LoVo (cell line): ENCODE results near the gene TSEN34.
A peak's percentile ranks its signal among the peaks of the same experiment; 100 is the strongest.

Experiments used
- DNase-seq: peaks from one replicate; pipeline ENCODE4 v3.0.0-alpha.2; 2016; ENCODE audit warnings: low spot score

TSEN34 gene

DNA sequence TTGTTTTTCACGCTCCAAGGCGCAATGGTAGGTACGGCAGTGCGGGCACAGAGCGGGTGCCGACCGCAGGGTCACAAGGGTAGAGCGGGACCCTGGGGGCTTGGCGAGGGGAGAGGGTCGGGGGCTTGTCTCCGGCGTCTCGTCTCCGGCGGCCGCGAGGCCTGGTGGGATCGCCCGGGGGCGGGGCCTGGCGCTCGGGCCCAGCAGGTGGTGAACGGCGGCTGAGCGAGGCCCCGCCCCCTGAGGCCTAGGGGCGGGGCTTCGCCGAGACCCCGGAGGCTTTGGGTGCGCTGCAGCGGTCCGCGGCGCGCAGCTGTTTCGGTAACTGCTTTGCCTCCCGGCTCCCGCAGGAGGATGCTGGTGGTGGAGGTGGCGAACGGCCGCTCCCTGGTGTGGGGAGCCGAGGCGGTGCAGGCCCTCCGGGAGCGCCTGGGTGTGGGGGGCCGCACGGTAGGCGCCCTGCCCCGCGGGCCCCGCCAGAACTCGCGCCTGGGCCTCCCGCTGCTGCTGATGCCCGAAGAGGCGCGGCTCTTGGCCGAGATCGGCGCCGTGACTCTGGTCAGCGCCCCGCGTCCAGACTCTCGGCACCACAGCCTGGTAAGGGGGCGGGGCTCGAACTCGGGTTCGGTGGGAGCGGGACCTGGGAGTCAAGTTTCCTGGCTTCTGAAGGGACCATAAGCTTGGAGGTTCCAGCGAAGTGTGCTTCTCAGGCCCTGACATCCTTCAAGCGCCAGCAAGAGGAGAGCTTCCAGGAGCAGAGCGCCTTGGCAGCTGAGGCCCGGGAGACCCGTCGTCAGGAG is at the start of gene TSEN34:
TSS of gene TSEN34 (plus strand) at position 298 of the 800 bp plus-strand sequence. CDS start at position 355, 57 bp downstream.
- DNase-seq = peak; percentile 87

DNA sequence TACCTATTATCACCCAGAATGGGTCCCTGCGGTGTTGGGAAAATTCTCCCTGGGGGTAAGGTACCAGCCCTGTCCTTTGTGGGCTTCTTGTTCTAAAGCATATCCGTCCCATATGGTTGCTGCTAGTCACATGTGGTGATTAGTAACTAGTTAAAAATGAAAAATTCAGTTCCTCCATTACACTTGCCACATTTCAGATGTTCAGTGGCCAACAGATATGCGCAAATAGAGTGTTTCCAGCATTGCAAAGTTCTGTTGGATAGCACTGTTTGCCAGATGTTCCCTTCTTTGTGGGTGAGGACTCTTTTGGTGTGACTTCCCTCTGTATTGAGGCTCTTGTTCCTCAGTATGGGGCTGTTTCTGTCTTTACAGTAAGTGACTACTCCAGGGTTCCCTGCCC is 49.8 kb upstream of the TSEN34 start:
- DNase-seq = no peak

DNA sequence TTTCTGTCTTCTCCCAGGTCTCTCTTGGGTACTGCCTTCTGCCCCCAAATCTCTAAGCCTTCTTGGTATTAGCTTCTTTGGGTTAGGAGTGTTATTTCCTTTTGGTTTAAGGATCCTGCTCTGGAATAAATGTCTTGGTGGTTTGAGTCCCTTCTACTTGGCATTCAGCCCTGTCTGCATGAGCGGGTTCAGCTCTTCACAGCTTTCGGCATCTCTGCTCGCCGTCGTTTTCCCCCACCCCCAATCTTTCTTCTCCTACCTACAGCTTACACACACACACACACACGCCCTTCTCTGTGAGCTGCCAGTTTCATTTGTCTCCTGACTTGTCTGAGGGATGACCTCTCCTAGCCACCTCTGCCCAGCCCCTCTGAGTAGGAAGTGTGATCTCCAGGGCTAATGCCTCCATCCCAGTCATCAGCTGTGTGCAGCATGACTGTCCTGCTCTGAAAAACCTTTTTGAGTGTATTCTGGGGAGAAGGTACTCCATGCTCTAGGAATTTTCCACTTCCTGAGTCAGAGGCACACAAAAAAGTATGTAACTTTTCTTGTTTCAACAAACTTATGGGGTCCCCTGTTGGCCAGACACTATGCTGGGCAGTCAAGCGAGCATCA is 48.8 kb upstream of the TSEN34 start:
- no peak for DNase-seq

DNA sequence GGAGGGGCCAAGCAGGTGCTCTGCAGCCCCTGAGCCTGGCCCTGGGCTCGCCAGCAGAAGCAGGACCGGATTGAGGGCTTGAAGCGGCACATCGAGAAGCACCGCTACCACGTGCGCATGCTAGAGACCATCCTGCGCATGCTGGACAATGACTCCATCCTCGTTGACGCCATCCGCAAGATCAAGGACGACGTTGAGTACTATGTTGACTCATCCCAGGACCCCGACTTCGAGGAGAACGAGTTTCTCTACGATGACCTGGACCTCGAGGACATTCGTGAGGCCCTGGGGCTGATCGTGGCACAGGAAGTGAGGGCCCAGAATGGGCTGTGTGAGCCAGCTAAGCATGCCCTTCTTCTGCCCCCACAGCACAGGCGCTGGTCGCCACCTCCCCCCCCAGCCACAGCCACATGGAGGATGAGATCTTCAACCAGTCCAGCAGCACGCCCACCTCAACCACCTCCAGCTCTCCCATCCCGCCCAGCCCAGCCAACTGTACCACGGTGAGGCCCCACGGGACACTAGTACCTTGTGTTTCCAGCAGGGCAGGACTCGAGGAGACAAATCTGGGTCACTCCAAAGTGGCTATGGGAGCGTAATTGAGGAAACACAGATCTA is 45.5 kb upstream of the TSEN34 start:
- no peak for DNase-seq

DNA sequence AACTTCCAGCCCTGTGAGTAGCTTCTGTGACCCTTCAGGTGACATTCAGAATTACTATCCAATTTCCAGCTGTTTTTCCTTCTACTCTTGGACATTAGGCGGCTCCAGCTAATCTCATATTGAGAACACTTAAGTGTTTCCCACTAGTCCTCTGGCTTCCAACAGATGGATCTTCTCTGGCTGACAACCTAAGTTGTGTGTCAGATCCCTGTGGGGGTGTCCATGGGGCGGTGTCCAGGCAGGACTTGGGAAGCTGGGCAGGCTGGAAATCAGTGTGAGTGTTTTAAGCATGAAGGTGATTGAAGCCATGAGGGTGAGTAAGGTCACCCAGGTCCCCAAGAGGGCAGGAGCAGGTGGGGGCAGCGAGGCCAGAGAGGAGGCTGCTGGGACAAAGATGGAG is 43.4 kb upstream of the TSEN34 start:
- DNase-seq = no peak

DNA sequence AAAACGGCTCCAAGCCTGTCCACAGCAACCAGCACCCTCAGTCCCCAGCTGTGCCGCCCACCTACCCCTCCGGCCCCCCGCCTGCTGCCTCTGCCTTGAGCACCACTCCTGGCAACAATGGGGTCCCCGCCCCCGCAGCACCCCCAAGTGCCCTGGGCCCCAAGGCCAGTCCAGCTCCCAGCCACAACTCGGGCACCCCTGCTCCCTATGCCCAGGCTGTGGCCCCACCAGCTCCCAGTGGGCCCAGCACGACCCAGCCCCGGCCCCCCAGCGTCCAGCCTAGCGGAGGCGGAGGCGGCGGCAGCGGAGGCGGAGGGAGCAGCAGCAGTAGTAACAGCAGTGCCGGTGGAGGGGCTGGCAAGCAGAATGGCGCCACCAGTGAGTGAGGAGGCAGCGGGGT is 43.0 kb upstream of the TSEN34 start:
- no peak for DNase-seq

DNA sequence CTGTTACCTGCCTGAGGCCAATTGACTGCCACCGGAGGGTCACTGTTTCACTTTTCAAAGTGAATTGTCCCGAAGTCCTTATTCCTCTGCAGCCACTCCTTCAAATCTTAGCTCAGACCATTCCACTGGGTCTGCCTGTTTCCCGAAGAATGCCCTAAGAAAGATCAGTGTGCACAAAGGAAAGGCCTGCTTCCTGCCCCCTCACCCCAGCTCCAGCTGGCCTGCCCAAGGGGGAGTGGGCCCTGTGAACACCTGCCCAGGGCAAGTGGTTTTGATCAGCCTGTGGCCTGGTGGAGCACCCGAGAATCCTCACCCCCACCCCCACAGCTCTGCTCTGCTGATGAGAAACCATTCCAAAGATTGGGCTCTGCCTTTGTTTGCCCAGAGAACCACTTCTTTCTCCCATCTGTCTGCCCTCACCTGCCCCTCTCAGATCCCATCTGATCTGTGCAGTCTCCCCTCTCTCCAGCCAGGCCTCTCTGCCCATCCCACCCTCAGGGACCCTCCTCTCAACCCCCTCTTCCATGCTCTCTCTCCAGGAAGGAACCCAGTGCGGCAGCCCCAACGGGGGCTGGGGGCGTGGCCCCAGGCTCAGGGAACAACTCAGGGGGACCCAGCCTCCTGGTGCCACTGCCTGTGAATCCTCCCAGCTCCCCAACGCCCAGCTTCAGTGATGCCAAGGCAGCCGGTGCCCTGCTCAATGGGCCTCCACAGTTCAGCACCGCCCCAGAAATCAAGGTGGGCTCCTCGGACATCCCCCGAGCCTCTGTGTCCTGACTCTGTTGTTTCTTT is 41.9 kb upstream of the TSEN34 start:
- DNase-seq = no peak

DNA sequence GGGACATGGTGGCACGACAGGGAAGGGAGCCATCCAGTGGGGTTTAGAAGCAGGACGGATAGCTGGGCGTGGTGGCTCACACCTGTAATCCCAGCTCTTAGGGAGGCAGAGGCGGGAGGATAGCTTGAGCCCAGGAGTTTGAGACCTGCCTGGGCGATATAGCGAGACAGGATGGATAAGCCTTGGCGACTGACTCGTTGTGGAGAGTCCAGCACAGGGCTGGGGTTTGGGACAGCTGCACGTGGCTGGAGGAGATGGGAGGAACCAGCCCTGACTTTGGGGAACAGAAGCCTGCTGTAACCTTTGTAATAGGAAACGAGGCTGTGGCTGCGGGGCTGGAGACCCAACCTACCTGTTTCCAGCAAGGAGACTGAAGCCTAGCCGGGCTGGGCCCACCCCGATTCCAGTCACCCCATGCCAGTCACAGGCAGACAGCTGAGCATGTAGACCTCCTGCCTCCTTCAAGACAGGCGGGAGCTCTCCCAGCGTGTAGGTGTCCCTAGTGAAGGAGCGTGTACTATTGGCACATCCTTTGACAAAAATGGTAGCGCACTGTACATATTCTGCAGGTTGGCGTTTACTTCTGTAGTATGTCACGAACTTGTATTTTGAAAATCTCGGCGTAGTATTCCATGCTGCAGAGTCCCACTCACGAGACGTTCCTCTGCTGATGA is 39.6 kb upstream of the TSEN34 start:
- no peak for DNase-seq

DNA sequence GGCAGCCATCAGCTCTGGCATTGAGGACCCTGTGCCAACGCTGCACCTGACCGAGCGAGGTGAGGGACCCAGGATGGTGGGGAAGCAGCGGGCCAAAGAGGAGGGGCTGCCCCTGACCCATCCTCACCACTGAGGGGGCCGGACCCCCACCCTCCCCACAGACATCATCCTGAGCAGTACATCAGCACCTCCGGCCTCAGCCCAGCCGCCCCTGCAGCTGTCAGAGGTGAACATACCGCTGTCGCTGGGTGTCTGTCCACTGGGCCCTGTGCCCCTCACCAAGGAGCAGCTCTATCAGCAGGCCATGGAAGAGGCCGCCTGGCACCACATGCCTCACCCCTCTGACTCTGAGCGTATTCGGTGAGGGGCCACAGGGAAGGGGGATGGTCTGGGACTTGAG is 38.8 kb upstream of the TSEN34 start:
- no peak for DNase-seq

DNA sequence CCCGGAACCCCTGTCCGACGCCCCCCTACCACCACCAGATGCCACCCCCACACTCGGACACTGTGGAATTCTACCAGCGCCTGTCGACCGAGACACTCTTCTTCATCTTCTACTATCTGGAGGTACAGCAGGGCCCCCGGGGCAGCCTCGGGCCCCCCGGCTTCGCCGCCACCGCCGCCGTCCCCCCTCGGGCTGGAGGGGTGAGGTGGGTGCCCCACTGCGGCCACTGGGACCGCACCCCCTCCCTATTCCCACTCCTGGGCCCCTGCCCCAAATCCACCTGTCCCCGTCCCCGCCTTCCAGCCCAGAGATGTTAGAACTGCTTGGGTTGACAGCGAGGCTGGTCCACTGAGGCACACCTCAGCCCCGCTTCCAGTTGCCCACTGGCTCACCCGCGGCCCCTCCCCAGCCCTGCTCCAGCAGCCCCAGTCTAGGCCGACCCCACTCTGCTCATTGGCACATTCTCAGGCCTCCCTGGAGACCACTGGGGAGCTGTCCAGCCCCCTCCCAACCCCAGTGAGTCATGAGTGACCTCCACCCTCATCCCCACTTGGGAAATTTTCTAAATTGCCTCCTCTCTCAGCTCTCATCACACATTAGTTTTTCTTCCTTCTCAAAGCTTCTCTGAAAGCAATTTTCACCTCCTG is 38.1 kb upstream of the TSEN34 start:
- no peak for DNase-seq

DNA sequence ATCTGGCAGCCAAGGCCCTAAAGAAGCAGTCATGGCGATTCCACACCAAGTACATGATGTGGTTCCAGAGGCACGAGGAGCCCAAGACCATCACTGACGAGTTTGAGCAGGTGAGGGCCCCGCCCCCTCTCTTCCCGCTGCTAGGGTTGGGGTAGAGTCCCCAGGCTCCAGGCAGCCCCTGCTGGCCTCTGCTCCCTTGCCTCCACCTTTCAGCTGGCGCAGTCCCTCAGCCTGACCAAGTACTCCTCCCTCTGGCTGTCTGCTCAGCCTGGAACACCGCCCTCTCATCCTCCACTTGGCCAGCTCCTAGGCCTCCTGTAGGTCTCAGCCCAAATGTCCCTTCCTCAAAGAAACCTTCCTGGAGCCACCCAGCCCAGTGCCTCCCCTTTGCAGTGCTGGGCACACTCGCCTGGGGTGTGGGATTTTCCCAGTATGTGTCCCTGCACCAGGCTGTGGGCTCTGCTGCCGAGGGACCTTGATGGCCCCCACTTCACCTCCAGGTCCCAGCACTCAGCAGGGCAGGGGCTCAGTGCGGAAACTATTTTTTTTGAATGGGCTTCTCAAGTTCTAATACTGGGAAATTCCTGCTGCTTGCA is 37.3 kb upstream of the TSEN34 start:
- DNase-seq = no peak

DNA sequence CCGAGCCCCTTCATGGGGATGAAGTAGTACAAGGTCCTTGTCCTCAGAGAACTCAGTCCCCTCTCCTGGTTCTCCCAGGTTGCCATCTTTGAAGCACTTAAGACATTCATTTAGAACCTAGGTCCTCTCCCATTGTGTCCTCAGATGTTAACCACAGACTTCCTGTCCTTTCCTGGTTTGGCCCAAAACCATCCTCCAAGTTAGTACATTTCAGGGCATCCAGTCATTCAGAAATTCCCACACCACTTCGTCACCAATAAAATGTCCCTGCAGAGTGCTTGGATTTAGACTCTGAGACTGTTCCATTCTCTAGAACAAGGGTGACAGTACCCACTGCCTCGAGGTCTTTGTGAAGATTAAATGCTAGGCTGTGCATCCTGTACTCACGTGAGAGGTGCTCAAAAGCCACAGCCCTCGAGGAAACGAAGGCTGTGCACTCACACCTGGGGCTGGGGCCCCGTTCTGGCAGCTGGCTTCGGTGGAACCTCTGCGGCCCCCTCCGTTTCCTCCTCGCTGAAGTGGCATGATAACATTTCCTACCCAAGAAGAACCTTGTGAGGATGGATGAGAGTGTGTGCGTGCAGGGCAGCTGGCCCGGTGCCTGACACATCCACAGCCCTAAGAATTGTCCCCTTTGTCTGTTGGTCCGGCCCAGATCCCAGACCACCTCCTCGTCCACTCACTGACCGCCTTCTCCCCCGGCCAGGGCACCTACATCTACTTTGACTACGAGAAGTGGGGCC is 36.3 kb upstream of the TSEN34 start:
- no peak for DNase-seq

DNA sequence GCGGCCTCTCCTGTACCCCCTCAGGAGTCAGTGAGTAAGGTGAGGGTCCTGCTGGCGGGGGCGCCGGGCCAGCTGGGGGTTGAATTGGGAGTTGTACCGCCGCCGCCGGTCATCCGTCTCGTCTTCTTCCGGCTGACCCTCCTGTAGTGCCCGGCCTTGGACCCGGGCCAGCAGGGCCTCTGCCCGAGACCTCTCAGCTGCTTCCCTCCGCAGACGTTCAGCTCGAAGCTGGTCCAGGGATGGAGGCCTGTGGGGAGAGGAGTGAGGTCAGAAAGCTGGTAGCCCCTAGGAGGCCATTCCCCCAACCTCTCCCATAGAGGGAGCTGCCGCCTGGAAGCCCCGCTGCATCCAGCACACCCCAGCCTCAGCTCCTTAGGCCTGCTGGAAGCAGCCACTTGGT is 35.4 kb upstream of the TSEN34 start:
- DNase-seq = no peak

DNA sequence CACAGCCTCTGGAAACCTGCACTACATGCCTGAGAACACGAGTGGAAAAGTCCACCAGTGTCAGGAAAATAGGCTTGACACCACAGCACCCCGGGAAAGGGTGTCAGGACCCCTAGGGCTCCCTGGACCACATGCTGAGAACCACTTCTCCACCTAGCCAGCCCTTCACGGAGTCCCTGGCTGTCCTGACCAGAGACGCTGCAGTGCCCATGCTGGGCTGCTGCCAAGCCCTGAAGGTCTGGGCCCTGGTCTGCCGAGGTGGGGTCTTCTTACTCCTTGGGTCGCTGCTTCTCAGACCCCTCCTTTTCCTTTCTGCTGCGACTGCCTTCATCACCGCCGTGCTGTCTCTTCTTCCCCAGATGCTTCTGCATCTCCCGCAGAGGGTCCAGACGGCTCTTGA is 34.6 kb upstream of the TSEN34 start:
- no peak for DNase-seq

DNA sequence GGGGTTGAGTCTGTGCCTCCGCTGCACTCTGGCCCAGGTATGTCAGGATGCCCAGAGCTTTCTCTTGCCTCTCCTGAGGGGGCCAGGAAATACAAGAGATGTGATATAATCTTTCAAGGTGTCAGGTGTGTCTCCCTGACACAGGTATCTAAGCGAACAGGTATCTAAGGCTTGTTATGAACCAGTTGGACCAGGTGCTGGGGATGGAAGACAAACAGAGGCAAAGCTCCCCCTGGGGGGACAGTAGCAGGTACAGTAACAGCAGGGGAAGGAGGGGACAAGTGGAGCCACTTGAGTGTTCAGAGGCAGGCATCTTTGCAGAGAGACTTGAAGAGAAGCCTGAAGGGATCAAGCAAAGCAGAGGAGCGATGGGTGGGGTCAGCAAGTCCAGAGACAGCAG is 34.2 kb upstream of the TSEN34 start:
- no peak for DNase-seq

DNA sequence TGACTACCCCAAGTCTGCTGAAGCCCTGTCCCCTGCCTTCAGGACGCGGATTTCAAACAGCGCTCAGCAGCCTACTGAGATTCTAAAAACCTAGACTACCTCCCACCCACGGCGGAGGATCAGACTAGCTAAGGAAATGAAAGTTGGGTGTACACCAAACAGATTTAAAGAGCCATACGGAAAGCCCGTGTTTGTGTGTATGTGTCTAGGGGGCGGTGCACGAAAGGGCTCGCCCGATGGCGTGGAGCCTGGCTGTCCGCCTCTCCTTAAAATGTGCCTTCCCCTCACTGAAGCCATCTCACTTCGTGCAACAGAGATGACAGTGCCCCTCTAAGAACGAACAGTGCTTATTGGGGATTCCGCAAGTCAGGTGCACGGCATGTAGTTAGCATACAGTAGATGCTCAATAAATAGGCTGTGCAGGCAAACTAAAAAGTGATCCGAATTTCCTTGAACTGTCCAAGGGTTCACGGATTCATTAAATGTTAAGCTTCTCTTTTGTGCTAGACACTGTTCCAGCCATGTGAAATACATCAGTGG is 32.2 kb upstream of the TSEN34 start:
- DNase-seq = no peak

DNA sequence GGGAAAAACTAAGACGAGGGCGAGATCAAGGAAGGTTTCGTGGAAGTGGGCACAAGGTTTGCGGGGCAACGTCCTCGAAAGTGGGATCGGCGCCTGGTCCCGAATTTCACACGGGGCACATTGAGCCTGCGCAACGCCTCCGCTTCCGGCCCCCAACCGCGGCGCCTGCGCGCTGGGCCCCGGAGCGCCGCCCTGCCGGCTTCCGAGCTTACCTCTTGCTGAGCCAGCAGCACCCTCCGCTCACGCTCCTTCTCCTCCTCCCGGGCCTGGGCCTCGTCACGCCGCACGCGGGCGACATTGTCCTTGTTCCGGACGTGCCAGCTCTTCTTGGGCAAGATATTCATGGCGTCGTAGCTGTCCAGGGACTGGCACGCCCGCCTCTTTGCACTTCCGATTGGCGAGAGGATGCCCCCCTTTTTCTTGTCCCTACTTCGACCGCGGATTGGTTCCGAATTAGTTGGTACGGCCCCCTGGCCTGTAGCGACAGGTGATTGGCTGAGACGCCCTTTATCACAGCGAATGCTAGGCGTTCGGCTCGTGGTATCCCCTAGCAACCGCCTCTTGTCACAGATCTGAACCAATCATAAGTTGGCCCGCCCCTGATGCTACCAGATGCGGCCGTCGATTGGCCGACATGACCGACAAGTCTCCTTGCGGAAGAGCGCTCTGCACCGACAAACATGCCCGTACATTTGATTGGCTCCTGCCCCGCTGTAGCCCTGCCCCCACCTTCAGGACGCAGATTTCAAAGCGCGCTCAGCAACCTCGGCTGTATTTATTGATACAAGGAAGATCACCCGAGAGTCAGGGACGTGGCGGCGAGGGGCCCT is 31.5 kb upstream of the TSEN34 start, which contains the start of gene LENG1:
TSS of gene LENG1 (minus strand) at position 370 of the 830 bp plus-strand sequence. CDS start at position 344, 26 bp downstream.
- DNase-seq = peak; percentile 99

DNA sequence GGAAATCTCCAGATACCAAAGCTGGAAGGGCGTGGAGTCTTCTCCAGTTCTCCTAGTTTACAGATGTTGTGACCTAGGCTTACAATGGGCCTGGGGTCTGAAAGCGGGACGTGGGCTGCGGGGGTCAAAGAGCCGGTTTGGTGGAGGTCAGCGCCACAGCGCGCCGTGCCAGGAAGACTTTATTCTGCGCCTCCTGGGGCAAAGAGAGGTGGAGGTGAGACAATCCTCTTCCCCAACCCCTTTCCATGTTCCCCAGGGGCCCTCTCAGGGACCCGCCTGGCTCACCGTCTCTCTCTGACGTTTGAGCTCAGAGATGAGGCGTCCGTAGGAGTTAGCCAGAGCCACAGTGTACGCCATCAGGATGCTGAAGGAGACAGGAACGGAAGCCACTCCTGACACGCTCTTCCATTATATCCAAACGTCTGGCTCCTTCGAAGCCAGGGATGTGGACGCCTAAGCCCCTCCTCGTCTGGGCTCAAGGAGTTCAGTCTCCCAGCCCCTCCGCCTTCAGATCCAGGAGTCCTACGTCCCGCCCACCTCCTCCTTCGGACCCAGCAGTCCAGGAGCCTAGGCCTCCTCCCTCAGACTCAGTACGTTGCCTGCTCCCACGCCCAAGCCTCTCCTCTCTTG is 30.8 kb upstream of the TSEN34 start:
- DNase-seq = no peak

DNA sequence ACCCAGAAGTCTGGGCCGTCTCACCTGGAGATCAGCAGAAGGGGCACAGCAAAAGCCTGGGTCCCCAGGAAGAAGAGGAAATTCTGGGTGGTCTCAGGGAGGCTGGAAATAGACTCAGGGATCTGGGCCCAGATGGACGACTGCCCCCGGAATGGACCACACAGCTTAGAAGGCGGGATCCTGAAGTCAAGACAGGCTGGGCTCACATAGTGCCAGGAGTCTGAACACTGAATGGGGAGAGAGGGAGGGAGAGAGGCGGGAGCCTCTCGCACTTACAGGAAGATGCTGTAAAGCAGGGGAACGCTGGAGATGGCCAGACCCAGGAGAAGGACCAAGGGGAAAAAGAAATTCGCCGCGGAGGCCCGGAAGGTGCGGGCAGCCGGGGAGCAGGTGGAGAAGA is 30.3 kb upstream of the TSEN34 start:
- DNase-seq = no peak
